Measurements from ENCODE around the gene ADM2.

DNA sequence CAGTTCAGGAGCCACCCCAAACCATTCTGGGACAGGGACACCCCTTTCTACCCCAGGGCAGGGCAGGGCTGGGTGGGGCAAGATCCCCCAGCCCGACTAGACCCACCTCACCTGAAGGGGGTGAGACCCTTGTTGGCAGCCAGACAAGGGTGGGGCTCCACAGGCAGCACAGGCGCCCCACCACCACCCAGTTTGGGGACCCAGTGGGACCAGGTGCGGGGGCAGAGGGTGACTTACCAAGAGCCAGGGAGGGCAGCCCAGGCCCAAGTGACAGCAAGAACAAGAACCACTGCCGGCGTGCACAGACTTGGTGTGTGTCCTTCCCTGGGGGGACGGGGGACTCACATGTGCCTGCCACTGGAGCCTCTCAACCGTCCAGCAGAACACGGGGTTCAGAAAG, 2.2 kb downstream of the ADM2 start:
- TF ChIP-seq ZNF232 (CRISPR knock-in tag; IDR thresholded peaks at IDR 0.05) (no peak), E2F4 (CRISPR knock-in tag; IDR thresholded peaks at IDR 0.05; ENCODE audit: borderline replicate concordance, low read depth) (no peak), SP1 (CRISPR knock-in tag; conservative IDR thresholded peaks at IDR 0.05) (no peak)
